Activated CD8-positive, alpha-beta T cell treated with anti-CD3 and anti-CD28 coated beads, Interleukin-2, amount 10 ng/mL, durations not matched to agents 7 days and 5 days (primary cell): ENCODE data around the gene GADL1. TPM values are rescaled to one million over a fixed set of nuclear protein-coding genes. Genes with fewer than 3 reads are reported as not detected.

Experiments used
- ATAC-seq: fragments of 150-1000 bp; cut with Tn5 transposase; one replicate; pipeline ENCODE4 v1.10.0; 2021; ENCODE audit warnings: moderate library complexity
- CTCF ChIA-PET: fragments of 350-600 bp; sonication (Branson Sonifier 250); formaldehyde crosslinking; loops from one replicate; lab custom pipeline; 2021; ENCODE audit warnings: antibody characterized with exemption; lab: Charles Lee
- POLR2A ChIA-PET: fragments of 350-600 bp; sonication (Branson Sonifier 250); formaldehyde crosslinking; loops from one replicate; lab custom pipeline; 2021; ENCODE audit warnings: antibody characterized with exemption; lab: Charles Lee
- DNase-seq: peaks from one replicate; pipeline ENCODE4 v3.0.0-alpha.2; 2020
- H3K27ac Mint-ChIP-seq: one replicate; pipeline ENCODE4 v1.8.0; 2021; ENCODE audit warnings: mild to moderate bottlenecking, mixed read lengths
- H3K27me3 Mint-ChIP-seq: one replicate; pipeline ENCODE4 v1.8.0; 2021; ENCODE audit warnings: low read depth, mixed read lengths
- H3K36me3 Mint-ChIP-seq: one replicate; pipeline ENCODE4 v1.8.0; 2021; ENCODE audit warnings: low read depth, mixed read lengths
- H3K4me1 Mint-ChIP-seq: one replicate; pipeline ENCODE4 v1.8.0; 2021; ENCODE audit warnings: low read depth, mixed read lengths
- H3K4me3 Mint-ChIP-seq: one replicate; pipeline ENCODE4 v1.8.0; 2021; ENCODE audit warnings: mild to moderate bottlenecking, mixed read lengths
- H3K9me3 Mint-ChIP-seq: one replicate; pipeline ENCODE4 v1.8.0; 2022; ENCODE audit warnings: mixed read lengths; ENCODE audit not compliant: insufficient read depth
- total RNA-seq, 2 experiments: library from RNA; stranded (reverse); gene quantifications; one replicate each; pipeline ENCODE4 v1.2.3, GENCODE V29; 2021

Gene GADL1
- total RNA-seq, 2 experiments from 2014 or later: not detected

- ChIA-PET POLR2A (interaction anchor here (1.2 kb wide), 1 partner anchor 37 kb away, joined by 3 read pairs; no protein-coding TSS in a partner anchor), CTCF (interaction anchor here (1.6 kb wide), 1 partner anchor 10 kb away, joined by 4 read pairs; no protein-coding TSS in a partner anchor)
- H3K9me3 Mint-ChIP-seq: no peaks in the 10 kb centered on the region
- H3K4me1 Mint-ChIP-seq: peaks cover 43% of the 10 kb centered on the region
- H3K27ac Mint-ChIP-seq: no peak overlapping the region
- H3K36me3 Mint-ChIP-seq: no peaks in the 10 kb centered on the region
- DNase-seq (no peak), ATAC-seq (no peak)
- no peak overlapping the region for H3K4me3 Mint-ChIP-seq
- H3K27me3 Mint-ChIP-seq: no peaks in the 10 kb centered on the region
Observed at GRCh38 chr3:30733209-30733608, 161.3 kb downstream of the GADL1 start.

GRCh38 chr3:30730967-30731366 lies 163.5 kb downstream of the GADL1 start:
- Mint-ChIP-seq H3K4me3 (no peak overlapping the region), H3K4me1 (peaks cover 38% of the 10 kb centered on the region), H3K27me3 (no peaks in the 10 kb centered on the region), H3K27ac (no peak overlapping the region), H3K36me3 (no peaks in the 10 kb centered on the region), H3K9me3 (no peaks in the 10 kb centered on the region)
- ATAC-seq (no peak), DNase-seq (no peak)
- ChIA-PET POLR2A (no interaction called here), CTCF (interaction anchor here (1.2 kb wide), 1 partner anchor 17 kb away, joined by 3 read pairs; no protein-coding TSS in a partner anchor)

- no peaks in the 10 kb centered on the region for H3K36me3 Mint-ChIP-seq
- H3K4me3 Mint-ChIP-seq: no peak overlapping the region
- H3K27ac Mint-ChIP-seq: no peak overlapping the region
- POLR2A ChIA-PET: interaction anchor here (0.6 kb wide), 1 partner anchor 1480 kb away, joined by 3 read pairs; no protein-coding TSS in a partner anchor
- no peaks in the 10 kb centered on the region for H3K9me3 Mint-ChIP-seq
- H3K4me1 Mint-ChIP-seq: peaks cover 43% of the 10 kb centered on the region
- no peak for ATAC-seq
- DNase-seq: no peak
- CTCF ChIA-PET: interaction anchor here (1.1 to 1.5 kb wide), 3 partner anchors 22 to 689 kb away, joined by 3 to 4 read pairs (median 4); no protein-coding TSS in a partner anchor
- no peaks in the 10 kb centered on the region for H3K27me3 Mint-ChIP-seq
Observed at GRCh38 chr3:30729936-30730335, 164.5 kb downstream of the GADL1 start.

GRCh38 chr3:30729512-30729911 lies 164.9 kb downstream of the GADL1 start:
- DNase-seq (no peak), ATAC-seq (no peak)
- Mint-ChIP-seq H3K4me3 (no peak overlapping the region), H3K4me1 (peaks cover 39% of the 10 kb centered on the region), H3K36me3 (peaks cover 2% of the 10 kb centered on the region), H3K27ac (no peak overlapping the region), H3K27me3 (no peaks in the 10 kb centered on the region), H3K9me3 (no peaks in the 10 kb centered on the region)
- ChIA-PET POLR2A (no interaction called here), CTCF (interaction anchor here (1.1 to 1.5 kb wide), 3 partner anchors 22 to 689 kb away, joined by 3 to 4 read pairs (median 4); no protein-coding TSS in a partner anchor)

DNA sequence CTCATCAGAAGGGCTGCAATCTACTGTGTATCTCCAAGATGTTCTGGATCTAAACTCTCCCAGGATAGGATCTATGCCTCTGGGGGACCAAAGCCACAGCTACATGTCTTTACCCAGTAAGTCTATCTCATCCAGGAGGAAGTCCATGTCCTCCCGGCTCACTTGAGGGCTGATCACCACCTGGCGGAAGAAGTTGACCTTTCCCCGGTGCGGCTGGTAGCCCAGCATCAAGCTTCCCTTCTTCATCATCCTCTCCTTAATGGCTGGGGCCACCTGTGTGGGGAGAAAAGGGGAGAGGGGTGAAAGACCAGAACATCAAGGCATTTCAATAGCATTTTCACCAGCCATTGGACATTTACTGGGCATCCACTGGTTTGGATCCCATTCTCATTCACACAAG lies 166.3 kb downstream of the GADL1 start:
- POLR2A ChIA-PET: interaction anchor here (1.1 kb wide), 1 partner anchor 10 kb away, joined by 4 read pairs; no protein-coding TSS in a partner anchor
- peaks cover 2% of the 10 kb centered on the region for H3K36me3 Mint-ChIP-seq
- no peaks in the 10 kb centered on the region for H3K9me3 Mint-ChIP-seq
- H3K27ac Mint-ChIP-seq: no peak overlapping the region
- H3K4me3 Mint-ChIP-seq: no peak overlapping the region
- no peak for DNase-seq
- H3K27me3 Mint-ChIP-seq: no peaks in the 10 kb centered on the region
- CTCF ChIA-PET: no interaction called here
- peaks cover 30% of the 10 kb centered on the region for H3K4me1 Mint-ChIP-seq
- ATAC-seq: no peak

DNA sequence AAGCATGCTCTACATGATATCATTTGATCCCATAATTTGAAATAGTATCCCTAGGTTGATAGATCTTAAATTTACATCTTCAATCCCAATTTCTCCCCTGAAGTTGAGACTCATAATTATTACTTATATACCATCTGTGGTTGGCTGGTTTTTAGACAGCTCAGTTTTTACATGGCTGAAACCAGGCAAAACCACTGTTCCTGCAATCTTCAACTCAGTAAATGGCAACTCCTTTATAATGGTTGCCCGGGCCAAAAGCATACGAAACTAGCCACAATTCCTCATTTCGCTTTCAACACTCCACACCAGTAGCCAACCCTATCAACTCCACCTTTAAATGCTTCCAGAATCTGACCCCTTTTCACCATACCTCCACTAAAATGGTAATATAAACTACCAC lies 169.6 kb downstream of the GADL1 start:
- no peaks in the 10 kb centered on the region for H3K27me3 Mint-ChIP-seq
- CTCF ChIA-PET: interaction anchor here (0.8 kb wide), 1 partner anchor 12 kb away, joined by 3 read pairs; no protein-coding TSS in a partner anchor
- POLR2A ChIA-PET: no interaction called here
- no peaks in the 10 kb centered on the region for H3K9me3 Mint-ChIP-seq
- no peak overlapping the region for H3K4me3 Mint-ChIP-seq
- no peak overlapping the region for H3K27ac Mint-ChIP-seq
- ATAC-seq (no peak), DNase-seq (no peak)
- H3K4me1 Mint-ChIP-seq: peaks cover 15% of the 10 kb centered on the region
- H3K36me3 Mint-ChIP-seq: peaks cover 2% of the 10 kb centered on the region

DNA sequence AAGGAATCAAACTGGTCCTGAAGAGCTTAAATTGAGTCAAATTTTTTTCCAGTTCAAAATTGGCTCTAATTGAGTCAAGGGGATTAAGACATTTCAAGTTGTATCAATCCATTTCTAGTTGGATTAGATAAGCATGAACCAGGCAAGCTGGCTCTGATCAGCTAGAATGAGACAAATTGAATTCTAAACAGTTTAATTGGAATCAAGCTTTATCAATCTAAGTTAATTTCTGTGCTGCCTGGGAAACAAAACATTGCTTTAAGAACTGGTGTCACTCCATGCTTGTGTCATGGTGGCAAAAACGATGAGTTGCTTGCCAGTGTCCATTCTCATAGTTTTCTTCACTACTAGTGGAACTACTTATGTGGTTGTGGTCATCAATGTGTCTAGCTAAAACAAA lies 171.2 kb downstream of the GADL1 start:
- Mint-ChIP-seq H3K27me3 (no peaks in the 10 kb centered on the region), H3K27ac (no peak overlapping the region)
- POLR2A ChIA-PET: interaction anchor here (0.6 kb wide), 1 partner anchor 44 kb away, joined by 3 read pairs; no protein-coding TSS in a partner anchor

GRCh38 chr3:30721314-30721634 lies 173.2 kb downstream of the GADL1 start:
- H3K4me1 Mint-ChIP-seq: peaks cover 5% of the 10 kb centered on the region
- DNase-seq (no peak), ATAC-seq (no peak)
- ChIA-PET CTCF (interaction anchor here (0.6 kb wide), 1 partner anchor 1568 kb away, joined by 4 read pairs; no protein-coding TSS in a partner anchor), POLR2A (no interaction called here)
- no peaks in the 10 kb centered on the region for H3K27me3 Mint-ChIP-seq
- no peak overlapping the region for H3K4me3 Mint-ChIP-seq
- H3K9me3 Mint-ChIP-seq: no peaks in the 10 kb centered on the region
- H3K27ac Mint-ChIP-seq: no peak overlapping the region
- peaks cover 2% of the 10 kb centered on the region for H3K36me3 Mint-ChIP-seq

More for the DNA sequence above, 171.2 kb downstream of the GADL1 start:
- ATAC-seq (no peak), DNase-seq (no peak)
- CTCF ChIA-PET: interaction anchor here (1.0 kb wide), 2 partner anchors 11 to 29 kb away, joined by 3 to 4 read pairs; no protein-coding TSS in a partner anchor
- H3K9me3 Mint-ChIP-seq: no peaks in the 10 kb centered on the region
- H3K4me3 Mint-ChIP-seq: no peak overlapping the region
- peaks cover 2% of the 10 kb centered on the region for H3K36me3 Mint-ChIP-seq
- H3K4me1 Mint-ChIP-seq: peaks cover 5% of the 10 kb centered on the region

DNA sequence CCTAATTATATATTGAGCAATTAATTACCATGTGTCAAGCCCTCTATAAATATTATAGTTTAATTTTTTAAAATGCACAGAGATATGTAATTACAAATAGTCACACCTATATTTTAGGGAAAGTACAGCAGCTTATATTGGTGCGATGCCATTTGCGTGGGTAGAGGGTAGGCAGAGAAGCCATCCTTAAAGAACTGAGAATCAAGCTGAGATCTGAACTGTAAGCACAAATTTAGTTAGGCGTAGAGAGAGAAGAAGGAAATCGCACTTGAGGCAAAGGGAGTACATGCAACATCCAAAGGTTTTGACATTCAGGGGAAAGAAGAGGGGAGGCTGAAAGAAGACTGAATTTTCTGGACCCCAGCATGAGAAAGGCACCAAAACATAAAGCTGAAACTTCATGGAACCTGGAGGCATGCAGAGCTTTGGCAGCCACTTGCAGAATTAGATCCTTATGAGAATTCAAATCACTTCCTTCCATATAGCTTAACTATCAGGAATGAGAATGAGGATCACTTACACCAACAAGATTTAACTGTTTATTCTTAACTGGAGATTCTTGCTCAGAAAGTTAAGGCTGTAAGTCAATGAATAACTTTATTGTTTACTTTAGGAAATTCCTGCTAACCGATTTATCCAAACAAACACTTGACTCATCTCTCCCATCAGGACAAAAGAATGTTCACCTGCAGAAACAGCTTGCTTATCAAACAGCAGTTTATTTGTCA lies 173.7 kb downstream of the GADL1 start:
- Mint-ChIP-seq H3K9me3 (no peaks in the 10 kb centered on the region), H3K36me3 (peaks cover 2% of the 10 kb centered on the region), H3K27ac (no peak overlapping the region), H3K4me1 (peaks cover 5% of the 10 kb centered on the region), H3K4me3 (no peak overlapping the region), H3K27me3 (no peaks in the 10 kb centered on the region)
- ChIA-PET CTCF (interaction anchor here (0.6 kb wide), 1 partner anchor 1569 kb away, joined by 4 read pairs; no protein-coding TSS in a partner anchor), POLR2A (no interaction called here)
- ATAC-seq (no peak), DNase-seq (no peak)

GRCh38 chr3:30719536-30719935 lies 174.9 kb downstream of the GADL1 start:
- Mint-ChIP-seq H3K27me3 (no peaks in the 10 kb centered on the region), H3K9me3 (peaks cover 5% of the 10 kb centered on the region), H3K36me3 (peaks cover 2% of the 10 kb centered on the region), H3K4me1 (no peaks in the 10 kb centered on the region), H3K27ac (no peak overlapping the region), H3K4me3 (no peak overlapping the region)
- CTCF ChIA-PET: interaction anchor here (0.6 to 1.2 kb wide), 3 partner anchors 11 to 677 kb away, joined by 3 to 4 read pairs (median 3); no protein-coding TSS in a partner anchor
- no peak for ATAC-seq
- POLR2A ChIA-PET: no interaction called here
- DNase-seq: no peak

GRCh38 chr3:30713885-30714503 lies 180.5 kb downstream of the GADL1 start:
- peaks cover 5% of the 10 kb centered on the region for H3K9me3 Mint-ChIP-seq
- ATAC-seq (no peak), DNase-seq (no peak)
- peaks cover 2% of the 10 kb centered on the region for H3K4me1 Mint-ChIP-seq
- H3K27me3 Mint-ChIP-seq: no peaks in the 10 kb centered on the region
- ChIA-PET POLR2A (no interaction called here), CTCF (interaction anchor here (0.7 kb wide), 2 partner anchors 17 to 37 kb away, joined by 3 read pairs; no protein-coding TSS in a partner anchor)
- no peak overlapping the region for H3K27ac Mint-ChIP-seq
- H3K36me3 Mint-ChIP-seq: peaks cover 2% of the 10 kb centered on the region
- H3K4me3 Mint-ChIP-seq: no peak overlapping the region
